ENCODE results near the gene DYNLT1.
"Not testable (repeated sequence)": the region's sequence is repeated elsewhere in the genome, so short reads cannot be mapped to it uniquely, and the experiment has no call there.

DYNLT1 gene

GRCh38 chr6:158655569-158656450 is 11.3 kb upstream of the DYNLT1 start:
- Histone ChIP-seq H3K36me3 (ENCODE audit: control insufficient read depth in 4 of 4, insufficient read depth in 4 of 4, low read length in 3 of 4) (no peaks in the 10 kb centered on the region), H3K4me1 (ENCODE audit: control extremely low read depth in 1 of 4, control insufficient read depth in 4 of 4, insufficient read depth in 4 of 4, low read length in 3 of 4) (peaks cover 8 to 36% (median 26%) of the 10 kb centered on the region in 4 experiments), H3K27me3 (replicated peaks in 2 of 5; ENCODE audit: control insufficient read depth in 4 of 5, insufficient read depth in 5 of 5, low read length in 4 of 5) (peaks cover 0 to 8% (median 5%) of the 10 kb centered on the region in 5 experiments), H3K27ac (ENCODE audit: insufficient read depth in 1 of 2, low read depth in 1 of 2, low read length in 2 of 2, poor library complexity in 1 of 2, severe bottlenecking in 2 of 2) (no peak overlapping the region), H3K4me3 (ENCODE audit: control insufficient read depth in 1 of 7, extremely low read depth in 1 of 7, insufficient read depth in 4 of 7, low read depth in 2 of 7, low read length in 6 of 7) (no peak overlapping the region), H3K9me3 (ENCODE audit: control extremely low read depth in 1 of 5, control insufficient read depth in 4 of 5, insufficient read depth in 2 of 5, low read depth in 1 of 5, low read length in 4 of 5) (no peaks in the 10 kb centered on the region)
- POLR2A ChIA-PET: no interaction called here
- CTCF ChIA-PET: interaction anchor here (0.8 to 1.1 kb wide), 2 partner anchors 17 to 36 kb away, joined by 3 to 4 read pairs; no protein-coding TSS in a partner anchor
- WGBS (ENCODE audit: insufficient coverage): 94% methylated on average over 18 of the region's 22 CpGs
- no peak for DNase-seq

GRCh38 chr6:158654960-158655489 is 10.5 kb upstream of the DYNLT1 start:
- H3K27me3 ChIP-seq (replicated peaks in 2 of 5; ENCODE audit: control insufficient read depth in 4 of 5, insufficient read depth in 5 of 5, low read length in 4 of 5): peaks cover 0 to 8% (median 5%) of the 10 kb centered on the region in 5 experiments
- H3K27ac ChIP-seq (ENCODE audit: insufficient read depth in 1 of 2, low read depth in 1 of 2, low read length in 2 of 2, poor library complexity in 1 of 2, severe bottlenecking in 2 of 2): no peak overlapping the region
- CTCF ChIA-PET: interaction anchor here (0.8 to 2.8 kb wide), 3 partner anchors 11 to 36 kb away, joined by 3 to 14 read pairs (median 4); partner anchors contain the start of gene DYNLT1
- peak in 2 of 3 donors; percentile 47 for DNase-seq
- no peak overlapping the region for H3K4me3 ChIP-seq (ENCODE audit: control insufficient read depth in 1 of 7, extremely low read depth in 1 of 7, insufficient read depth in 4 of 7, low read depth in 2 of 7, low read length in 6 of 7)
- WGBS (ENCODE audit: insufficient coverage): 50% methylated on average over 8 of the region's 10 CpGs
- H3K9me3 ChIP-seq (ENCODE audit: control extremely low read depth in 1 of 5, control insufficient read depth in 4 of 5, insufficient read depth in 2 of 5, low read depth in 1 of 5, low read length in 4 of 5): no peaks in the 10 kb centered on the region
- H3K4me1 ChIP-seq (ENCODE audit: control extremely low read depth in 1 of 4, control insufficient read depth in 4 of 4, insufficient read depth in 4 of 4, low read length in 3 of 4): peaks cover 8 to 36% (median 26%) of the 10 kb centered on the region in 4 experiments
- POLR2A ChIA-PET: interaction anchor here (0.7 to 0.8 kb wide), 2 partner anchors 11 to 152 kb away, joined by 3 read pairs; partner anchors contain the start of gene DYNLT1
- H3K36me3 ChIP-seq (ENCODE audit: control insufficient read depth in 4 of 4, insufficient read depth in 4 of 4, low read length in 3 of 4): no peaks in the 10 kb centered on the region

GRCh38 chr6:158654498-158654897 is 10.0 kb upstream of the DYNLT1 start:
- Histone ChIP-seq H3K27ac (ENCODE audit: insufficient read depth in 1 of 2, low read depth in 1 of 2, low read length in 2 of 2, poor library complexity in 1 of 2, severe bottlenecking in 2 of 2) (no peak overlapping the region), H3K9me3 (ENCODE audit: control extremely low read depth in 1 of 5, control insufficient read depth in 4 of 5, insufficient read depth in 2 of 5, low read depth in 1 of 5, low read length in 4 of 5) (no peaks in the 10 kb centered on the region), H3K36me3 (ENCODE audit: control insufficient read depth in 4 of 4, insufficient read depth in 4 of 4, low read length in 3 of 4) (no peaks in the 10 kb centered on the region), H3K4me1 (ENCODE audit: control extremely low read depth in 1 of 4, control insufficient read depth in 4 of 4, insufficient read depth in 4 of 4, low read length in 3 of 4) (peaks cover 8 to 41% (median 31%) of the 10 kb centered on the region in 4 experiments), H3K27me3 (replicated peaks in 2 of 5; ENCODE audit: control insufficient read depth in 4 of 5, insufficient read depth in 5 of 5, low read length in 4 of 5) (peaks cover 0 to 8% (median 5%) of the 10 kb centered on the region in 5 experiments), H3K4me3 (ENCODE audit: control insufficient read depth in 1 of 7, extremely low read depth in 1 of 7, insufficient read depth in 4 of 7, low read depth in 2 of 7, low read length in 6 of 7) (no peak overlapping the region)
- WGBS (ENCODE audit: insufficient coverage): 93% methylated on average over 6 of the region's 6 CpGs
- CTCF ChIA-PET: interaction anchor here (2.8 kb wide), 1 partner anchor 11 kb away, joined by 14 read pairs; the partner anchor contains the start of gene DYNLT1
- DNase-seq: peak in 2 of 3 donors; percentile 29 to 45
- POLR2A ChIA-PET: interaction anchor here (0.7 to 0.8 kb wide), 2 partner anchors 10 to 153 kb away, joined by 3 read pairs; partner anchors contain the start of gene DYNLT1

- H3K4me1 ChIP-seq (ENCODE audit: control extremely low read depth in 1 of 4, control insufficient read depth in 4 of 4, insufficient read depth in 4 of 4, low read length in 3 of 4): peaks cover 8 to 48% (median 35%) of the 10 kb centered on the region in 4 experiments
- WGBS (ENCODE audit: insufficient coverage): 38% methylated on average over 11 of the region's 15 CpGs
- H3K36me3 ChIP-seq (ENCODE audit: control insufficient read depth in 4 of 4, insufficient read depth in 4 of 4, low read length in 3 of 4): no peaks in the 10 kb centered on the region
- no peaks in the 10 kb centered on the region for H3K9me3 ChIP-seq (ENCODE audit: control extremely low read depth in 1 of 5, control insufficient read depth in 4 of 5, insufficient read depth in 2 of 5, low read depth in 1 of 5, low read length in 4 of 5)
- peak overlapping the region in 1 of 2 experiments; percentile 64 for H3K27ac ChIP-seq (ENCODE audit: insufficient read depth in 1 of 2, low read depth in 1 of 2, low read length in 2 of 2, poor library complexity in 1 of 2, severe bottlenecking in 2 of 2)
- ChIA-PET POLR2A (no interaction called here), CTCF (interaction anchor here (0.6 to 2.8 kb wide), 5 partner anchors 8 to 332 kb away, joined by 3 to 14 read pairs (median 5); partner anchors contain the start of gene DYNLT1)
- DNase-seq: peak; percentile 95 to 98 (median 98)
- H3K4me3 ChIP-seq (ENCODE audit: control insufficient read depth in 1 of 7, extremely low read depth in 1 of 7, insufficient read depth in 4 of 7, low read depth in 2 of 7, low read length in 6 of 7): peak overlapping the region in 1 of 7 experiments; percentile 4
- H3K27me3 ChIP-seq (replicated peaks in 2 of 5; ENCODE audit: control insufficient read depth in 4 of 5, insufficient read depth in 5 of 5, low read length in 4 of 5): peaks cover 0 to 8% (median 5%) of the 10 kb centered on the region in 5 experiments
Measured at GRCh38 chr6:158653577-158654354, 9.2 kb upstream of the DYNLT1 start.

- CTCF ChIA-PET: interaction anchor here (2.8 to 3.4 kb wide), 2 partner anchors 8 kb away, joined by 14 to 16 read pairs; partner anchors contain the start of gene DYNLT1
- DNase-seq; H3K9me3 ChIP-seq (ENCODE audit: control extremely low read depth in 1 of 5, control insufficient read depth in 4 of 5, insufficient read depth in 2 of 5, low read depth in 1 of 5, low read length in 4 of 5); H3K4me3 ChIP-seq (ENCODE audit: control insufficient read depth in 1 of 7, extremely low read depth in 1 of 7, insufficient read depth in 4 of 7, low read depth in 2 of 7, low read length in 6 of 7); POLR2A ChIA-PET; H3K27me3 ChIP-seq (replicated peaks in 2 of 5; ENCODE audit: control insufficient read depth in 4 of 5, insufficient read depth in 5 of 5, low read length in 4 of 5); H3K27ac ChIP-seq (ENCODE audit: insufficient read depth in 1 of 2, low read depth in 1 of 2, low read length in 2 of 2, poor library complexity in 1 of 2, severe bottlenecking in 2 of 2); H3K36me3 ChIP-seq (ENCODE audit: control insufficient read depth in 4 of 4, insufficient read depth in 4 of 4, low read length in 3 of 4): not testable (repeated sequence)
- H3K4me1 ChIP-seq (ENCODE audit: control extremely low read depth in 1 of 4, control insufficient read depth in 4 of 4, insufficient read depth in 4 of 4, low read length in 3 of 4): peaks cover 8 to 52% (median 35%) of the 10 kb centered on the region in 4 experiments
- 94% methylated on average over 12 of the region's 17 CpGs for WGBS (ENCODE audit: insufficient coverage)
Measured at GRCh38 chr6:158651981-158652737, 7.6 kb upstream of the DYNLT1 start.

All from common myeloid progenitor, CD34-positive (primary cell).